NCI-H2227 treated with DMSO at 0.1 percent for 48 hours (cell line): Measurements from ENCODE around the gene IL9R.
A peak's percentile ranks its signal among the peaks of the same experiment; 100 is the strongest.
"Not testable (repeated sequence)": the region's sequence is repeated elsewhere in the genome, so short reads cannot be mapped to it uniquely, and the experiment has no call there.

Experiments used
- DNase-seq: peaks from one replicate; lab custom pipeline; 2025; lab: John Stamatoyannopoulos, UW

IL9R gene

GRCh38 chrX:155997436-155997835, at the start of gene IL9R:
Gene IL9R, plus strand, starts transcription at chrX:155997696. Its CDS starts 64 bp downstream, at chrX:155997760.
- DNase-seq, result no peak

GRCh38 chrX:155949098-155949497, 48.4 kb upstream of the IL9R start:
- DNase-seq, result no peak

DNA sequence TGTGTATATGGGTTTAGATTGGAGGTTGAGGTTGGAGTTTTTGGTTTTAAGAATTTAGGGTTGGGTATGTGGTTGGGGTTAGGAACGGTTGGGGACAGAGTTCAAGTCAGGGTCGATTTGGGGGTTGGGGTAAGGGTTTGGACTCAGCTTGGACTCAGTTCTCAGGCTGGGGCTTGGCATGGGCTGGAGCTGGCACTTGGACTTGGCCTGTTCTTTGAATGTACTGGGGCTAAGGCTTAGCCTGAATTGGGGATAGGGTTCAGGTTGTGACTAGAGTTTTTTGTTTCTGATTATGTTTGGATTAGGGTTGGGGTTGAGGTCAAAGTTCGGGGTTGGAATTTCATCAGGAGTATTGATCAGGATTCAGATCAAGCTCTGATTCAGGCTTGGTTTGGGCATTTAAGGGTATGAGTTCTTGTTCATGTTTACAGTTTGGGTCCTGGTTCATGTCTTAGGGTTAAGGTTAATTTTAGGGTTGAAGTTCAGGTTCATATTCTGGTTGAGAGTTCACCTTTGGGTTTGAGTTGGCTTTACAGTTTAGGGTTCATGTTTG, 46.2 kb upstream of the IL9R start:
- DNase-seq, result no peak

DNA sequence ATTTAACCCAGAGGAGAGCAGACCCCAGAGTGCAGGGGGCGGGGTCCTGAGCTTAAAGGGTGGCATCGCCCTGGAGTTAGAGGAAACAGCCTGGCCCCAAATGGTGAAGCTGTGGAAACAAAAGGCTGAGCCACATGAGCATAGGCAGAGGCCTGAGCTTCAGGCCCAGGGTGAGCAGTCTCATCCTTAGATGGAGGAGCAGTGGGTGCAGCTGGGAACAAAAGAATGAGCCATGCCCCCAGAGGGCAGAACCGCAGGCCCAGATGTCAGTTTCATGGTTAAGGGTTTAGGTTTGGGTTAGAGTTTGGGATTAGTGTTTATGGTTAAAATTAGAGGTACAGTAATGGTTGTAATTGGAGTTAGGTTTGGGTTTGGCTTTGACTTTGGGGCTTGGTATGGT, 44.4 kb upstream of the IL9R start:
- no peak for DNase-seq

GRCh38 chrX:155954793-155955192, 42.7 kb upstream of the IL9R start:
- no peak for DNase-seq

- no peak for DNase-seq
Observed at GRCh38 chrX:155956099-155956498, 41.4 kb upstream of the IL9R start.

DNA sequence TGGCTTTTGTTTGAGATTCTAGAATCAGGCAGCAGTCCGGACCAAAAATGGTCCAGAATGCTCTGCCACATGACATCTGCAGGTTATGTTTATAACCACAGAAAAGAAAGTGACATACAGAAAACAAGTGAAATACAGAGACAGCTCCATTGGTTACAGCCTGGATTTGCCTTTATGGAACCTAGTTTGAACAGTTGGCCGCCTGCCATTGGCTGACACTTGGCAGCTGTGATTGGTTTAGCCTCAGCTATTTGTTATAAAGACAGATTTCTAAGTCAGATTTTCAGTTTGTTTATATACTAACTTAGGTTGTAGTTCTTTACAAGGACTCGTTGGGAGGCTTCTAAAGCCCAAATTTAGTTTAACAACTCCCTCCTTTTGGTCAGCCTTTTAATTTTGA, 40.8 kb upstream of the IL9R start:
- no peak for DNase-seq

GRCh38 chrX:155957843-155958242, 39.7 kb upstream of the IL9R start:
- DNase-seq, result no peak

GRCh38 chrX:155959018-155959587, 38.4 kb upstream of the IL9R start:
- no peak for DNase-seq

GRCh38 chrX:155962906-155963305, 34.6 kb upstream of the IL9R start:
- DNase-seq, result no peak

GRCh38 chrX:155966876-155967275, 30.6 kb upstream of the IL9R start:
- peak; percentile 5 for DNase-seq

GRCh38 chrX:155967653-155968325, 29.7 kb upstream of the IL9R start:
- no peak for DNase-seq

- no peak for DNase-seq
Observed at GRCh38 chrX:155968326-155968661, 29.2 kb upstream of the IL9R start.

GRCh38 chrX:155968791-155969190, 28.7 kb upstream of the IL9R start:
- DNase-seq, result no peak

- DNase-seq, result not testable (repeated sequence)
Observed at GRCh38 chrX:155971658-155972057, 25.8 kb upstream of the IL9R start.

DNA sequence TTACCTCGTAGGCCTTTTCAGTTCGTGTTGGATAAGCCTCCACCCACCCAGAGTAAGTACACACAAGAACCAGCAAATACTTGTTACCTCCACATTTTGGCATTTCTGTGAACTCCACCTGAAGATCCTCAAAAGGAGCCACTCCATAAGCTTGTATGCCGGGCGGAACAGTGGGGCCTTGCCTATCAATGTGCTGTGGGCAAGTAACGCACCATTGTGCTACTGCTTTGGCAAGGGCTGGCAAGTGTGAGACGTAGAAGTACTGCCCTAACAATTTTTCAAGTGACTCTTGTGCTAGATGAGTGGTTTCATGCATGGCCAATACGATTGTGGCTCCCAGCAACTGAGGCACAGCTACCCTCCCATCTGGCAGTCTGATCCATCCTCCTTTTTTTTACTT, 25.3 kb upstream of the IL9R start:
- DNase-seq, result not testable (repeated sequence)

GRCh38 chrX:155983326-155983725, 14.2 kb upstream of the IL9R start:
- no peak for DNase-seq

GRCh38 chrX:155985208-155985607, 12.3 kb upstream of the IL9R start:
- DNase-seq, result no peak

DNA sequence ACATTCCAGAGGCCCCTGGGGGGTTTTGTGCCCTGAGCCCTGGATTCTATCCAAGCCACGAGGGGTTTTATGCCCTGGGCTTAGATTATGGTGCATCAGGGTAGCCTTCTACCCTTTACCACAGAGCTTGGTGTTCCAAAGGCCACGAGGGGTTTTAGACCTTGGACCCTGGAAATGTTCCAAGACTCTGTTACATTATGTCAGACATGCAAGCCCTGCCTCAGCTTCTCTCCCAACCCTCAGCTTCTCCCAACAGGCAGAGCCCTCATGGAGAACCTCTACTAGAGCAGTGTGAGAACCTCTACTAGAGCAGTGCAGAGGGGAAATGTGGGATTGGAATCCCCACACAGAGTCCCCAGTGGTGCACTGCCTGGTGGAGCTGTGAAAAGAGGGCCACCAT, 10.5 kb upstream of the IL9R start:
- not testable (repeated sequence) for DNase-seq

DNA sequence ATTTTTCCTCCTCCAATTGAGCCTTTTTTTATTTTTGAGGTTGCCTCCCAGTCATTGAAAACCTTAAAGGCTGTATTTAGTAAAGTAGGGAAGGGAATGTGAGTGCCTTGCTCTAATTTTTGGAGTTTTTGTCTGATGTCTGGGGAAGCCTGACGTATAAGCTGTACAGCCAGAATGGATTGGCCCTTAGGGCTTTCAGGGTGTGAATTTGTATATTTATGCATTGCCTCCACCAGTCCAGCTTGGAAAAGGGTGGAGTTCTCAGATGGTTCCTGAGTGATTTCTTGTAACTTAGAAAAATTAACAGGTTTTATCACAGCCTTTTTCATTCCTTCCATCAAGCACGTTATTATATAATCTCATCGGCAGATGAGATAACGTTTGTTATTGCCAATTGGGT, 8.6 kb upstream of the IL9R start:
- no peak for DNase-seq

DNA sequence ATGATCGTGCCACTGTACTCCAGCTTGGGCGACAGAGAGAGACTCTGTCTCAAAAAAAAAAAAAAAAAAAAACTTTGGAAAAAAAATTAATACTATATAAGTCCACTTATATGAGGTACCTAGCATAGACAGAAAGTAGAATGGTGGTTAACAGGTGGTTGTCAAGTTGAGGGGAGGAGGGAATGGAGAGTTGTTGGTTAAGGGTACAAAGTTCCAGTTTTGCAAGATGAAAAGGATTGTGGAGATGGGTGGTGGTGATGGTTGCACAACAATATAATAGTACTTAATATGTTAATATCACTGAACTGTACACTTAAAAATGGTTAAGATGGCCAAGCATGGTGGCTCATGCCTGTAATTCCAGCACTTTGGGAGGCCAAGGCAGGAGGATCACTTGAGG, 4.1 kb upstream of the IL9R start:
- DNase-seq, result no peak

DNA sequence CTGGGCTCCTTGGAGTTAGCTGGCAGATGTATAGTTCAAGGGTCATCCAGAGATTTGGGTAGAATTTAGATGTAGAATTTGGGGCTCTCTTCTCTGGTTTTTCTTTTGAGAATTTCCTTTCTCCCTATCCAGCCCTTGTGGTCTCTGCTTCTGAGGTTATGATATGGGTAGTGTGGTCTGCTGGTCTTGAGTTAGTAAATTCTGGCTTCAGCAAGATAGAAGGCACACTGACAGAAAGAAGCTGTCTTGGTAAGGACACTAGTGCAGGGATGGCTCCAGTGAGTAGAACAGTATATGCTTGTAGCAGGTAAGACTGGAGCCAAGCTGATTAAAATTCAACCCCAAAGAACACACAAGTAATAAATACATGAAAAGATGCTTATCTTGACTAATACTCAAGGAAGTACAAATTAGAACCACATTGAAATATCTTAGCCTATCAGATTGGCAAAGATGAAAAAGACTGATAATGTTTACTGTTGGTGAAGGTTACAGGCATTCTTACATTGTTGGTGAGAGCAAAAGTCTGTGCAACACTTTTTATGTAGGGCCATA, 2.1 kb upstream of the IL9R start:
- DNase-seq, result no peak

GRCh38 chrX:155998116-155998515, 620 bp downstream of the IL9R start:
- no peak for DNase-seq
